GM12878 (cell line): Measurements from ENCODE around the gene PLAC1. TPM values are rescaled to one million over a fixed set of nuclear protein-coding genes. Genes with fewer than 3 reads are reported as not detected.

Source experiments
- ATAC-seq: fragments of 200-7000 bp; cut with Tn5 transposase; 3 replicates; pipeline ENCODE4 v1.9.1; 2020; ENCODE audit warnings: mild to moderate bottlenecking, moderate library complexity
- BruUV-seq: library from RNA; stranded (reverse); fragments of 400-500 nt; replicated peaks from 2 replicates; lab custom pipeline; 2021; lab: Mats Ljungman, UMichigan
- CTCF ChIA-PET: fragments of 300-600 bp; sonication (Branson Sonifier 250); formaldehyde crosslinking; extraction: SDS; loops from one replicate; lab custom pipeline; 2021; ENCODE audit warnings: inconsistent platforms; lab: Yijun Ruan, JAX
- POLR2A ChIA-PET: fragments of 350-600 bp; formaldehyde crosslinking; extraction: SDS; loops from one replicate; lab custom pipeline; 2021; ENCODE audit warnings: inconsistent platforms; lab: Charles Lee
- RAD21 ChIA-PET: fragments of 300-600 bp; sonication (Branson Sonifier 250); formaldehyde crosslinking; loops from one replicate; lab custom pipeline; 2023; ENCODE audit warnings: antibody characterized with exemption; ENCODE audit not compliant: unreplicated experiment; lab: Charles Lee
- SMC1A ChIA-PET: fragments of 300-600 bp; sonication (Branson Sonifier 250); formaldehyde crosslinking; loops from one replicate; lab custom pipeline; 2023; ENCODE audit not compliant: unreplicated experiment, uncharacterized antibody; lab: Charles Lee
- DNase-seq: peaks from one replicate; pipeline ENCODE4 v3.0.0-alpha.2; 2011; ENCODE audit warnings: low read depth, low spot score
- FAIRE-seq: peaks from 3 replicates; lab custom pipeline; 2011; peaks lifted over from hg19 to GRCh38; lab: Jason Lieb, UNC
- H2AFZ ChIP-seq: 2 replicates; pipeline ENCODE4 v1.6.0; 2011; ENCODE audit warnings: low read depth, low read length, control low read depth; ENCODE audit not compliant: control insufficient read depth
- H3K27ac ChIP-seq: 2 replicates; pipeline ENCODE4 v1.5.1; 2011; ENCODE audit warnings: control low read depth; ENCODE audit not compliant: control insufficient read depth, insufficient read depth
- H3K27me3 ChIP-seq, 2 experiments: replicated peaks in 1 of 2; 2 replicates each; pipeline versions ENCODE4 v1.6.0 to v1.6.1; 2011; ENCODE audit warnings: low read length in 1 of 2; ENCODE audit not compliant: control insufficient read depth in 2 of 2, insufficient read depth in 2 of 2
- H3K36me3 ChIP-seq, 2 experiments: 2 replicates each; pipeline ENCODE4 v1.5.1; 2011; ENCODE audit warnings: low read length in 1 of 2; ENCODE audit not compliant: control insufficient read depth in 2 of 2, insufficient read depth in 2 of 2
- H3K4me1 ChIP-seq: 2 replicates; pipeline ENCODE4 v1.6.1; 2011; ENCODE audit warnings: mild to moderate bottlenecking, low read length, moderate library complexity, mixed read lengths; ENCODE audit not compliant: control insufficient read depth, insufficient read depth
- H3K4me2 ChIP-seq: 2 replicates; pipeline ENCODE4 v1.6.0; 2011; ENCODE audit warnings: control low read depth; ENCODE audit not compliant: control insufficient read depth, insufficient read depth
- H3K4me3 ChIP-seq: fragments of 200-600 bp; sonication (generic); 2 replicates; pipeline ENCODE4 v1.5.1; 2016
- H3K79me2 ChIP-seq: 2 replicates; pipeline ENCODE4 v1.6.0; 2011; ENCODE audit warnings: low read length; ENCODE audit not compliant: control insufficient read depth, insufficient read depth
- H3K9ac ChIP-seq: 2 replicates; pipeline ENCODE4 v1.8.0; 2011; ENCODE audit warnings: low read length, control low read depth, mixed read lengths; ENCODE audit not compliant: control insufficient read depth, insufficient read depth
- H3K9me3 ChIP-seq: replicated peaks from 3 replicates; pipeline ENCODE4 v1.5.1; 2011; ENCODE audit warnings: mild to moderate bottlenecking, low read length; ENCODE audit not compliant: control insufficient read depth, insufficient read depth
- H4K20me1 ChIP-seq: 2 replicates; pipeline ENCODE4 v1.6.0; 2011; ENCODE audit not compliant: control insufficient read depth, insufficient read depth
- E2F8 ChIP-seq: fragments of 450-650 bp; IDR thresholded peaks from 2 replicates; pipeline ENCODE4 v1.6.1; 2018; ENCODE audit warnings: mild to moderate bottlenecking, low read depth, moderate library complexity; ENCODE audit not compliant: partially characterized antibody
- GABPA ChIP-seq: IDR thresholded peaks from 2 replicates; pipeline ENCODE4 v1.6.1; 2014; ENCODE audit warnings: antibody characterized with exemption, low read depth, mild to moderate bottlenecking, inconsistent platforms
- NFYA ChIP-seq: IDR thresholded peaks from 2 replicates; pipeline ENCODE4 v1.6.1; 2011; ENCODE audit warnings: low read depth, mild to moderate bottlenecking, low read length, improper control_type of control experiment, borderline replicate concordance
- PKNOX1 ChIP-seq: fragments of 450-650 bp; IDR thresholded peaks from 2 replicates; pipeline ENCODE4 v1.6.1; 2016; ENCODE audit warnings: mild to moderate bottlenecking
- SRF ChIP-seq, 2 experiments: IDR thresholded peaks; 2 replicates each; pipeline ENCODE4 v1.6.1; 2011; ENCODE audit warnings: low read depth in 2 of 2, low read length in 2 of 2, mild to moderate bottlenecking in 1 of 2, moderate library complexity in 1 of 2
- ZBTB11 ChIP-seq: fragments of 450-650 bp; formaldehyde crosslinking; IDR thresholded peaks from 2 replicates; pipeline ENCODE4 v1.5.0; 2022; ENCODE audit warnings: mild to moderate bottlenecking, missing genetic modification characterization
- ZBTB33 ChIP-seq: fragments of 450-650 bp; IDR thresholded peaks from 2 replicates; pipeline ENCODE4 v1.6.1; 2017; ENCODE audit warnings: mild to moderate bottlenecking
- WGBS: methylation state at CpG from one replicate; pipeline ENCODE4 v1.1.6; 2016; ENCODE audit warnings: low lambda C conversion rate; ENCODE audit not compliant: insufficient replicate concordance, insufficient coverage; ENCODE audit errors: missing lambda C conversion rate; 5-methylcytosine and 5-hydroxymethylcytosine counted together
- in situ Hi-C: fragments of 300-500 bp; cut with MboI; formaldehyde crosslinking; loops from 9 replicates; pipeline ENCODE4 v1.14.3; 2018; ENCODE audit warnings: mixed read lengths
- intact Hi-C: fragments of 100-400 bp; cut with micrococcal nuclease; formaldehyde crosslinking; loops from one replicate; pipeline ENCODE4 v1.14.2; 2022; ENCODE audit not compliant: unreplicated experiment
- polyA plus RNA-seq, 11 experiments: library from polyadenylated mRNA; depleted of rRNA in 4 of 11; unstranded in 6 of 11; stranded (reverse) in 5 of 11; fragments of >200 nt; fragmentation: Nextera tagmentation in 4 of 11; fragmentation: Illumina TruSeq in 1 of 11; extraction: Ambion mirVana in 4 of 11; extraction: Trizol in 1 of 11; gene quantifications; 1 replicate in 1 of 11; 2 replicates in 10 of 11; pipeline versions ENCODE4 v1.2.1 to v1.2.3, GENCODE V29; 2011 to 2016; ENCODE audit warnings: inconsistent platforms in 2 of 11, missing spikeins in 2 of 11, low read depth in 1 of 11
- total RNA-seq, 4 experiments: library from RNA; depleted of rRNA in 3 of 4; stranded (reverse); fragments of >200 nt in 3 of 4; fragmentation: Illumina TruSeq in 1 of 4; extraction: Trizol in 1 of 4; gene quantifications; 2 replicates each; pipeline versions ENCODE4 v1.2.1 to v1.2.3, GENCODE V29; 2013 to 2021

PLAC1 gene
- total and polyA plus RNA-seq, 10 of the 15 experiments (the other 5 are each of a cell fraction or from before 2014, with no cell fraction given) = 0.05 to 0.42 (median 0.17) TPM; not detected in 5

GRCh38 chrX:134525086-134525792, 133.0 kb downstream of the PLAC1 start (continued):
- no peak for TF ChIP-seq ZBTB11
- no peak for TF ChIP-seq ZBTB33
- TF ChIP-seq SRF (IDR thresholded peaks at IDR 0.05; ENCODE audit: low read depth in 2 of 2, low read length in 2 of 2) = no peak

GRCh38 chrX:134524181-134524580, 134.1 kb downstream of the PLAC1 start:
- in situ Hi-C loops = no loop called here
- Histone ChIP-seq H3K79me2 (no peaks in the 10 kb centered on the region), H3K4me1 (no peaks in the 10 kb centered on the region), H3K4me2 (no peak overlapping the region), H3K36me3 (no peaks in the 10 kb centered on the region), H3K27ac (no peak overlapping the region), H2AFZ (no peak overlapping the region), H3K4me3 (no peak overlapping the region), H4K20me1 (no peaks in the 10 kb centered on the region), H3K27me3 (no peaks in the 10 kb centered on the region), H3K9me3 (no peaks in the 10 kb centered on the region), H3K9ac (no peak overlapping the region)
- BruUV-seq = no TSS peak
- RAD21 ChIA-PET = no interaction called here
- CTCF ChIA-PET = no interaction called here
- SMC1A ChIA-PET = no interaction called here
- no peak for DNase-seq
- intact Hi-C loops = loop anchor here (5.0 kb wide), 1 partner anchor 228 kb away; no protein-coding TSS in a partner anchor
- WGBS = 94% methylated on average over 6 of the region's 6 CpGs
- no peak for FAIRE-seq
- no peak for ATAC-seq
- POLR2A ChIA-PET = no interaction called here
- TF ChIP-seq GABPA = no peak
- no peak for TF ChIP-seq ZBTB11
- no peak for TF ChIP-seq PKNOX1
- no peak for TF ChIP-seq E2F8
- no peak for TF ChIP-seq NFYA
